Effector CD4-positive, alpha-beta T cell (primary cell): ENCODE measurements around the gene RFX7.
"Not testable (repeated sequence)": the region's sequence is repeated elsewhere in the genome, so short reads cannot be mapped to it uniquely, and the experiment has no call there.

ENCODE experiments used
- DNase-seq: peaks from one replicate; pipeline ENCODE4 v3.0.0-alpha.2; 2020

The RFX7 gene

DNA sequence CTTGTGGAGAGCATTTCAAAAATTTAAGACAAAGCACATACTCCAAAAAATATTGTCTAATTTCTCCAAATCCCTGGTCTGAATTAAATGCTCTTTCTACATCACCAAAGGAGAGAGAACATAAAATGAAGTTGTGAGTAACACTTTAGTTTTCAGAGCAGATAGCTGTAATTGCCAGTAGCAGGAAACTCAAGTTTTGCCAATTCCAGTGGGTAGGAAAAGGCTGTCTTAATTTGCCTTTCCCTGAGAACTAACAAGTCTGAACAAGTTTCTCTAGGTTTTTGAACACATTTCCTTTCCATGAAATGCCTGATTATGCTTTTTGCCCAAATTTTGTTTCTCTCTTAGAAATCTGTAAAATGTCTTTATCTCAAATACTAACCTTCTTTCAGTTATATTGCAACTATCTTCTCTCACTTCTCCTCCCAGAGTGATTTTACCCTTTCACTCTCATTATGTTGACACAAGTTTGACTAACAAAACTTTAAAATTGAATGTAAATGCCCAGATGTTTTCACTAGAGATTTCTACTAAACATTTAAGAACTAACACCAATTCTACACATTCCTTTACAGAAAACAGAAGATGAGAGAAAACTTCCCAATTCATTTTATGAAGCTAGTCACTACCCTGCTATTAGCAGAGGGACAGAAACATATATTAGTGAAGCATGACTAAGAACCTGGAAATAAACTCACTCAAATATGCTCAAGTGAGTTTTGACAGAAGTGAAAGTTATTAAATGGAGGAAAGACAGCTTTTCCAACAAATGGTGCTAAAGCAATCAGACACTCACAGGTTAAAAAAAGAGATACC, 38.4 kb downstream of the RFX7 start:
- DNase-seq: no peak

DNA sequence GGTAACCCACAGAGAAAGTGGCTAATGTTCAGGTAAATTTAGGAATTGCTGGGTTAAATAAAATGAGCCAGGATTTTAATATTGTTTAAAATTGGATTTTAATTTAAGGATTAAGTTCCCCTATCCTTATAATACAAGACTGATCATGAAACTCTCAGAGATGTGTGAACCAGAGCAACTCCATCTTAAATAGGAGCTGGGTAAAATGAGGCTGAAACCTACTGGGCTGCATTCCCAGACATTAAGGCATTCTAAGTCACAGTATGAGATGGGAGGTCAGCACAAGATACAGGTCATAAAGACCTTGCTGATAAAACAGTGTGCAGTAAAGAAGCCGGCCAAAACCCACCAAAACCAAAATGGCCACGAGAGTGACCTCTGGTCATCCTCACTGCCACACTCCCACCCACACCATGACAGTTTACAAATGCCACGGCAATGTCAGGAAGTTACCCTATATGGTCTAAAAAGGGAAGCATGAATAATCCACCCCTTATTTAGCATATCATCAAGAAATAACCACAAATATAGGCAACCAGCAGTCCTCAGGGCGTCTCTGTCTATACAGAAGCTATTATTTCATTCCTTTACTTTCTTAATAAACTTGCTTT, 40.3 kb downstream of the RFX7 start:
- not testable (repeated sequence) for DNase-seq

DNA sequence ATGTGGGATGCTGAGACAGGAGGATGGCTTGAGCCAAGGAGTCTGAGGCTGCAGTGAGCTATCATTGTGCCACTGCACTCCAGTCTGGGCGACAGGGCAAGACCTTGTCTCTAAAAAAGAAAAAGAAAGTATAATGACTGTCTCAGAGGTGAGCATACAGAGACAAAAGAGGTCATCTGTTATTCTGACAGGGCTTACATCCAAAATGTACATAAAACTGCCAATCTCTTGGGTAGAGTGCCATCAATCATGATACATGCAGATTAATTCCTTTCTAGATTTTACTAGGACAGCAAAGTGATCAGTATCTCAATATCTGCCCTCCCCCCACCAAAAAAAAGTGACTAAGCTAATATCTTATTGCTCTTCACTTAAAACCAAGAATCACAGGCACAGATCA, 41.0 kb downstream of the RFX7 start:
- no peak for DNase-seq

DNA sequence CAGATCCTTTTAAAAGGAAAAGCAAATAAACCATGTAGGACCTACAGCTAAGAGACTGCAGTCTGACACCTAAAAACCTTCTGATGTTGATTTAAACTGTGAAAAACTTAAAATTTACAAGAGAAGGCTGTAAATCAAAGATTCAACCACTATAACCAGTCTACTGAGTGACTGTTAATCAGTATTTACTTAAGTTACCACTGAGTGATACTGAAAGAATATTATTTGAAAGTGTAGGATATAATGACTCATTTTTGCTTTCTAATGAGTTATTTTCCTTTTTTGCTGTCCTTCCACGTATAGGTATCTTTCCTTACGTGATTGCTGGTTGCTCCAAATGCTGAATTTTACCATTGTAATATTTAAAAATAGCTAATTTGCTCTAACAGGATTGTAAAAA, 44.6 kb downstream of the RFX7 start:
- no peak for DNase-seq

DNA sequence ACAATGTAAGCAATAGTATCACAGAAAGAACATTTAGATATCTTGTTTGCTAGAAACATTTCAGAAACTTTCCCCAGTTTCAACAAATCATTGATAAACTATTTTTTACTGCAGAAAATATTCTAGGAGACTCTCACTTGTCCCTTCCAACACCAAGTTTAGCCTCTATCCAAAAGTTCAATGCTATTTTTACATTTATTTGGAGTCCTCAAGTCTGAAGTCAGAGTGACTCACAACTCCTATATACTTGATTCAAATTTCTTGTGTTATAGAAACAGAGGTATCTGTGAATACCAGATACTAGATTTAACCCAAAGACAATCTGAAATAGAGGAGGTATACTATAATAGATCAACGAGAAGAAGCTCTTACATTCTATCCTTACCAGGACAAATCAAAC, 49.6 kb downstream of the RFX7 start:
- DNase-seq: no peak

DNA sequence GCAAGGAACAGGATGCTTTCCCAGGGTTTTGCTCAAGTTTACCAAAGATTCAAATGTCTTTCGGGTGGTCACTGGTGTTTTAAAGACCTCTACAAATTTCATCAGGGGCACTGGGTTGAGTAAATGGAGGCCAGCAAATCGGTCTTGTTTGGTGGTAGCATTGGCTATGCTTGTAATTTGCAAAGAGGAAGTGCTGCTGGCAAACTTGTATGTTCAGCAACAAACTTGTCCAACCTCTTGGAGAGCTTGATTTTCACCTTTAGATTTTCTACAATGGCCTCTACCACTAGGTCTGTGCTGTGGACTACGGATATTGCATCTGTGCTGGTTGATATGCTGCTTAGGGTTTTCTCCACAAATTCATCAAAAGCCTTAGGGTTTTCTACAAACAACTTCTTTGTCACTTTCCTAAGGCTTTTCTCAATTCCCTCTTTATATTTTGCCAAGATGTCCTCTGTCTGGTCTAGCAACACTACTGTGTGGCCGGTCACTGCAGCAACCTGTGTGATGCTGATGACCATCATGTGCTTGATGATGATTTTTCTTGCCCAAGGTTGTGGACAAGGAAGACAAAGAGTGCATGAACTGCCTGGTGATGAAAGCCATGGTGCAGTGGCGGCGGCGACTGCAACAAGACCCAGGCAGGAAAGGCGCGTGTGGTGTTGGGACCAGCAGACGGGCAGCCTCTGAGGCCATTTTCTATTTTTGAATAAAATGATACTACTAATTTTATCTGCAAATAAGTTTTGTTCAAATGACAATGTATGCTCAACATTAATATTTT, 50.8 kb downstream of the RFX7 start:
- no peak for DNase-seq

DNA sequence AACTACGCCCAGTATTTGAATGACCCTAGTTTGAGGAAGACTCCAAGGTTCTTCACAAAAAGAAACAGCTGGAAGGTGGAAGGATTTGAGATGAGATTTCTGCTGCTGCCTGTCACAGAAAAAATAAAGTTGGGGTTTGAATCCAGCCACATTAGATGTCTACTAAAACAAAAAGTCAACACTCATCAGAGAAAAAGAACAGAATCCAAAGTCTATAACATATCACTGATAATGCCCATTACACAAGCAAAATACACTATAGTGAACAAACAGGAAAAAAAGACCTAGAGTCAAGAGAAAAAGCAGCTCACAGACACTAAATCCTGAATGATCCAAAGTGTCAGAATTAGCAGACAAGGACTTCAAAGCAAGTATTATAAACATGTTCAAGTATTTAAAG, 56.0 kb downstream of the RFX7 start:
- no peak for DNase-seq

GRCh38 chr15:56185980-56186379, 57.7 kb downstream of the RFX7 start:
- DNase-seq: no peak

DNA sequence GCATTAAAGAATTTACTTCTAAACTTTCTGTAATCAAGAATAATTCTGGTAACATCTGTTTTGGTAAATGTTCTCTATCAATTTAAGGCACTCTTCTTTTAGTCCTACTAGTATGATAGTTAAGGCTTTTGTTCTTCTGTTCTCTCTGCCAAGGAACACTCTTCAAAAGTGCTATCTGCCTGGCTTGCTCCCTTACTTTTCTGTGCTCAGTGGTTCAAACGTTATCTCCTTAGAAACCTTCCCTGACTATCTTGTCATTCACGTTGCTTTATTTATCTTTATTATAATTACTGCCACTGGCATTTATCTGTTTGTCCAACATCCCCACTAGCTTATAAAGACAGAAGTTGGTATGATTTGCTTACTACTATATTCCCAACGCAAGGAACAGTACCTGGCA, 59.2 kb downstream of the RFX7 start:
- DNase-seq: no peak

- DNase-seq: no peak
These were observed 62.8 kb downstream of the RFX7 start for GRCh38 chr15:56180851-56181250.

DNA sequence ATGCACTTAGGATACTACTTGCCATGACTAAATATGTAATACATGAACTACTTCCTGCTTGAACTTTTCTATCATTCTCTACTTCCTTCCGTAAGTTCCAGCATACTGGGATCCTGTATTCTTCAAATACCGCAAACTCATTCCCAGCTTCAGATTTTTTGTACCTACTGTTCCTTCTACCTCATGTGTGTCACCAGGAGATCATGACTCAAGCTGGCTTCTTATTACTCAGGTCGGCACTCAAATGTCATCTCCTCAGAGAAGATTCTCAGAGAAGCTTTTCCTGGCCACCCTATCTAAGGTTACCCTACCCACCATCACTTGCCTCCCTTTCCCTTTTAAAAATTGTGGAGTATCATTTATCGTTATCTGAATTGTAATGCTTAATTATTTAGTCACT, 66.7 kb downstream of the RFX7 start:
- no peak for DNase-seq

DNA sequence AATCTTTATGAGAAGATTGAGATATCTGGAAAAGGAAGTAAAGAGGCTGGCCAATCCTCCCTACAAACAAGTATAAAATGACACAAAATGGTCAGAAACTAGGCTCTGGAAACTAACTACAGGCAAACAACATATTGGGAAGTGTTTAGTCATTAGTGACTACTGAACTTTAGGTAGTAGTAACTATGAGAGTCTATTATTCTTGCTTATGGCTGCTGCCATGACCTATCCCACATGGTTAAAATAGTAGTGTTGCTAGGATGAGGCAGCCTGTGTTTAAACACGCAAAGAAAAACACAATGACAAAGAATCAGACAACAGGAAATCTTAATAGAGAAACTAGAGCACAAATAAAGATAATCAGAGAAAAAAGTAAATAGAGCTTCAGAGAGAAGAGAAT, 67.9 kb downstream of the RFX7 start:
- DNase-seq: no peak

DNA sequence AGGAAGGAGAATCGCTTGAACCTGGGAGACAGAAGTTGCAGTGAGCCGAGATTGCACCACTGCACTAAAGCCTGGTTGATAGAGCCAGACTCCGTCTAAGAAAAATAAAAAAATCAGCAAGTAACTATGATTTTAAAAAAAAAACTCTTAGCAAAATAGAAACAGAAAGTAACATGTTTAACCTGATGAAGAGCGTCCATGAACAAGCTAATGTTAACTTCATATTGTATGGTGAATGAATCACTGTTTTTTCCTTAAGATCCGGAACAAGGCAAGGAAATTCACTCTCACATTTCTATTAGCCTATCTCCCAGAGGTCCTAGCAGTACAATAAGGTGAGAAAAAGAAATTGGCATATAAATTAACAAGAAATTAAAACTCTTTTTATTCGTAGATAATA, 69.0 kb downstream of the RFX7 start:
- DNase-seq: no peak

DNA sequence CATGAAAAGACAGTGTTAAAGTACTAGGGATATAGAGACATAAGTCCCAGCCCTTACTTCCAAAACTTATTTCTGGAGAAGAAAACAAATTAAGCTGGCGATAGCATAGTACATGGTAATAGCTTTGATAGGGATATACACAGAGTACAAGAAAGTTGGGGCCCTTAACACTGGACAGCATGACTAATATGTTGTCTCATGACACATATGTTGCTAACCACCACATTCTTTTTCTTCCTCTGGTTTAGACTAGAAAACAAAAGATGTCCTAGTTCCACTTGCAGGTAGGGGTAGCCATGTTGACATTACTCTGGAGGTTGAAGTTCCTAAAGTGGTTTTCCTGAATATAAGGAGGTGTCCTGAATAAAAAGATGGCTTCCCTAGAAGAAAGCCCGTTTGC, 75.3 kb downstream of the RFX7 start:
- no peak for DNase-seq

- no peak for DNase-seq
These were observed 78.4 kb downstream of the RFX7 start for GRCh38 chr15:56165234-56165633.

GRCh38 chr15:56160966-56161365, 82.7 kb downstream of the RFX7 start:
- no peak for DNase-seq

DNA sequence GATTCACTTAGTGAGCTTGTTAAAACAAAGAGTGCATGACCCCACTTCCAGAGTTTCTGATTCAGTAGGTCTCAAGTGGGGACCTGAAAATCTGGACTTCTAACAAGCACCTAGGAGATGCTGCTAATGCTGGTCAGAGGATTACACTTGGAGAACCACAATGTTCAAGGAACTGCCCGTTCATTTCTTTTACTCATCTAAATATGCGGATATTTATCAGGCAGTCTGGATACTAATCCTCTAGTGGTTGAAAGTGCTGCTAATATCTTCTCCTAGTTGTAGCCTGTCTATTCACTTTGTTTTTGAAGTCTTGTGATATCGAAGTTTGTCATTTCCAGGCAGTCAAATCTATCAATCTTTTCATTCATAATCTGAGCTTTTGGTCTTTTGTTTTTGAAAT, 86.8 kb downstream of the RFX7 start:
- no peak for DNase-seq

GRCh38 chr15:56155278-56155677, 88.4 kb downstream of the RFX7 start:
- DNase-seq: not testable (repeated sequence)

GRCh38 chr15:56154768-56155167, 88.9 kb downstream of the RFX7 start:
- not testable (repeated sequence) for DNase-seq

- DNase-seq: no peak
These were observed 93.5 kb downstream of the RFX7 start for GRCh38 chr15:56150204-56150603.

DNA sequence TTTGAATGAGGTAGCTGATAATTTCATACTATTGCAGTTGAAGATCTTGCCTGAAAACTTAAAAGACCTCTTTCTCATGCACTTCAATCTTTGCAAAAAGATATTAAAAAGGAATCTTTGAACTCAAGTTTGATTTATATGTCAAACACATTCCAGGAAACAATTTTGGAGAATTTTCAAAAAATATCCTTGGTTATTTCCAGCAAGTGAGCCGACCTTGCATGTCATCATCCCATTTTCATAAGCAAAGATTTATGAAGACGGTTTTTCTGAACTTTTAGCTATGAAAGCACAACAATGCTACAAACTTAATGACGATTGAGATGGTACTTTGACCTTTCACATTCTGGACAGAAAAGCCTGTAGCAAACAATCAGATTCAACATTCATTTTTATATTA, 95.6 kb downstream of the RFX7 start:
- no peak for DNase-seq

DNA sequence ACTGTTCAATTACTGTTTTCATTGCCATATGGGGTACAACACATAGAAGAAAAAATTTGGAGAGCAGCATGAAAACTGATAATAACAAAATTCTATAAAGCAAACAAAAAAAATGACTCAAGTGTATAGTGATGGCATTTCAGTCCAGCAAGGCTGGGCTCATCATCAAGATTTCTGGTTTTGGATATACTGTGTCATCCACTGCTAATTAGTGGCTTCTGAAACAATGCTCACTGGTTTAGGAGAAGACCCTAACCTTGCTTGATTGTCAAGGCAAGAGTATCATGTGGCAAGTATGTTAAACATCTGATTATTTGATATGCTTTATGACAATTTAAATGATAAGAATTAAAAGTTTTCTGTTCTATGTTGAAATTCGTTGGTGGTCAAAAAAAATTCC, 96.9 kb downstream of the RFX7 start:
- no peak for DNase-seq

DNA sequence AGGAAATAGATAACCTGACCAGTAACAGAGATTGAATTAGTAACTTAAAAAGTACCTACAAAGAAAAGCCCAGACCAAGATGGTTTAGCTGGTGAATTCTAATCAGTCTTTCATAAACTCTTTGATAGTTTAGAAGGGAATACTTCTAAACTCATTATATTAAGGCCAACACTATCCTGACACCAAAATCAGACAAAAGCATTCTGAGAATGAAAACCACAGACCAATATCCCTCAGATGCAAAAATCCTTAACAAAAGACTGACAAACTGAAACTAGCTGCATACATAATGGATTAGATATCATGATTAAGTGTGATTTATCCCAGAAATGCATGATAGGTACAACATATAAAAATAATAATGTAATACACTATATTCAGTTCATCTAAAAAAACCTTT, 115.6 kb downstream of the RFX7 start:
- DNase-seq: no peak

- no peak for DNase-seq
These were observed 117.3 kb downstream of the RFX7 start for GRCh38 chr15:56126409-56126808.
